NCI-H345 (cell line): ENCODE results near the gene PXYLP1.
"Not testable (repeated sequence)": the region's sequence is repeated elsewhere in the genome, so short reads cannot be mapped to it uniquely, and the experiment has no call there.

Experiments used
- DNase-seq: peaks from one replicate; lab custom pipeline; 2025; lab: John Stamatoyannopoulos, UW

The PXYLP1 gene

DNA sequence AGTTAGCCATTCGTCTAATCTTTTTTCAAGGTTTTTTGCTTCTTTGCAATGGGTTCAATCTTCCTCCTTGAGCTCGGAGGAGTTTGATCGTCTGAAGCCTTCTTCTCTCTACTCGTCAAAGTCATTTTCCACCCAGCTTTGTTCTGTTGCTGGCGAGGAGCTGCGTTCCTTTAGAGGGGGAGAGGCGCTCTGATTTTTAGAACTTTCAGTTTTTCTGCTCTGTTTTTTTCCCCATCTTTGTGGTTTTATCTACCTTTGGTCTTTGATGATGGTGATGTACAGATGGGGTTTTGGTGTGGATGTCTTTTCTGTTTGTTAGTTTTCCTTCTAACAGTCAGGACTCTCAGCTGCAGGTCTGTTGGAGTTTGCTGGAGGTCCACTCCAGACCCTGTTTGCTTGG is 68.8 kb downstream of the PXYLP1 start:
- DNase-seq: not testable (repeated sequence)

DNA sequence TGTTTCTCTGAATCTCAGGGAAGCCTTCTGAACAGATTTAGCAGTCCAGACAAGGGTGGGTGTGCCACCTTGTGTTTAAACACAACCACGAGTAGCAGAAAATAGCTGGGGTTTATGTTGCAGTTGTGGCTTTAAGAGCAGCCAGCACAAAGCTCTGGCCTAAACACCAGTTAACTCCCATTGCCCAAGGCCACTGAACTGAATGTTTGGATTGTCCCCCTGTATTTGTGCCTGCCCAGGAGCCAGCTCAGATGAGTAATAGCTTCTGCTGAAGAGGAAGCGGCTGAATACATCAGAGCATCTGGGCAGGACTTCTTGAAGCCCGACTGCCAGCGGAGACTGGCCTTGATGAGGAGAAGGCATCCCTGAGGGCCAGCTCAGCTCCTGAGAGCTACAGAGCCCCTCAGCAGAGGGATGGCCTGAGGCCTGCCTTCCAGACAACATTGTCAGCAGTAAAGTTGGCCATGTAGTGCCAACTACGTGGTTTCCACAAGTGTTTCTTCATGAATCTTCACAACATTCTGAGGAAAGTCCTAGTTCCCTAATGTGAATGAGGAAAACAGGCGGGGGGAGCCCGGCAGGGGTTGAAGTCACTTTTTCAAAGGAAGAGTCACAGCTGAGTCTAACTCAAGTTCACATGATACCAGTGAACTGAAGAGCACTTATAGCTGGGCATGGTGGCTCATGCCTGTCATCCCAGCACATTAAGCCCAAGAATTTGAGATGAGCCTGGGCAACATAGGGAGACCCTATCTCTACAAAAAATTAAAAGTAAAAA is 70.9 kb downstream of the PXYLP1 start:
- no peak for DNase-seq

DNA sequence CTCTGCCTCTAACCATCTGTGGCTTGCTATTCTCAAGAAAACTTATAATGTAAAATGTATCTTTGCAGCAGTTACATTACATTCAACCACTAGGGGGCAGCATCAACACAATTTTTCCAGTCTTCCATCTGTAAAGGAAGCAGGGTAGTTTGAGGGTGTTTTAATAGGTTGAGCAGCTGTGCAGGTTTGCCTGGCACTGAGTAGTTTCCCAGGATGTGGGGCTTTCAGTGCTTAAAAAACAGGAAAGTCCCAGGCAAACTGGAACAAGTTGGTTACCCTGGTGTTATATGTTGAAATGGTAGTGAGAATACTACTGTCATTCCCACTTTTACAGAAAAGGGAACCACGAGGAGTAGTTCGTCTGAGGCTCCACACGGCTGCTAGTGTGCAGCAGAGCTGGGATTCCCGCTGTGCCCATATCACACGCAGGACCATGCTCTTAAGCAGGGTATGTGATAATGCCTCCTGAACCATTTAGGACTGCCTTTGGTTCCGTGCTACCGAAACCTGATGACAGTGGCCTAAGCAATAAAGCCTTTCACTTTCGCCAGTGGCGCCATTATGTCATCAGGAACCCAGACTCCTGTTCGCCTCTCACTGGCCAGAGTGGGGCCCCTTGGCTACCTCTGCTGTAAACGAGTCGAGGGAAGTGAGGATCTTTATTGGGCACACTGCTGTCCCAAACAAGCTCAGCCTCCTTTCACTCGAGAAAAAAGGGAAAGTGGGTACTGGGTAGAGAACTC is 72.0 kb downstream of the PXYLP1 start:
- peak; percentile 66 for DNase-seq

DNA sequence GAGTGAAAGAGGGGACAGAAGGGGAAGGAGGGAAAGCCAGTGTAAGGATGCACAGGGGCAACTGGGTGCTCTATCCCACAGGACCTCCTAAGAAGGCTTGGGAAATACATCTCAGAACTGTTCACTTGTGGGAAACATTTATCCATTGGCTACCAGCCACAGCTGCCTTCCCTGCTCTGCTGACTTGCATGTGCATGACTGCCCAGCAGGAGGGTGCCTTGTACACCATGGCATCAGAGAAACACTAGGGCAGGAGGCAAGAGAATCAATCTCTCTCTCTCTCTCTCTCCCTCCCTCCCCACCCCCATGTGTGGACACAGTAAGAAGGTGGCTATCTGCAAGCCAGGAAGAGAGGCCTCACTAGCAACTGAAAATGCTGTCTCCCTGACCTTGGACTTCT is 73.8 kb downstream of the PXYLP1 start:
- DNase-seq: peak; percentile 20

- DNase-seq: no peak
These were observed 74.7 kb downstream of the PXYLP1 start for GRCh38 chr3:141306276-141306675.

GRCh38 chr3:141306922-141307321 is 75.3 kb downstream of the PXYLP1 start:
- DNase-seq: no peak

GRCh38 chr3:141307351-141308059 is 75.9 kb downstream of the PXYLP1 start:
- DNase-seq: no peak

DNA sequence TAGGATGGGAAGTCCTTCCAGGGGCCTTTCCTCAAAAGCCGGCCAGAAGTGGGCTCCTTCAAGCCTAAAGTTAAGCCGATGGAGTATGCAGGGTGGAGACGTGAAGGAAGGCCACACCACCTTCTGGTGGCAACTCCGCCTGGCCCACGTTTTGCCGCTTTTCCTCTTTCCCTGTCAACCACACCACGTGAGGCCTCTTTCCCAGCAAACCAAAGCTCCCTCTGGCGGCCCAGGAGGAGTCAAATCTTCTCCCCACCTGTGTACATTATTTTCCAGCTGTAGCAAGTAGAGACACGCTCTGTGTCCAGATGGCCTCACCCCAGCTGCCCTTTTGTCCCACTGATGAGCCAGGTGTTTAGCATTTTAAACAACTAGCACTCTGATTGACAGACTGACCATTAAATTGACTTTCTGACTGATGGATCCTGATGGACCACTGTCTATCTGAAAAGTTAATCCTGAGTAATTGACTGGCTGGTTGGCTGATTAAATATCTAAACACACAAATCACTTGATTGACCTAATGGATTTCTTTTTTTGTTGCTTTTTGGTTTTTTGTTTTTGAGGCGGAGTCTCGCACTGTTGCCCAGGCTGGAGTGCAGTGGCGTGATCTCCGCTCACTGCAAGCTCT is 77.1 kb downstream of the PXYLP1 start:
- DNase-seq: peak; percentile 25

DNA sequence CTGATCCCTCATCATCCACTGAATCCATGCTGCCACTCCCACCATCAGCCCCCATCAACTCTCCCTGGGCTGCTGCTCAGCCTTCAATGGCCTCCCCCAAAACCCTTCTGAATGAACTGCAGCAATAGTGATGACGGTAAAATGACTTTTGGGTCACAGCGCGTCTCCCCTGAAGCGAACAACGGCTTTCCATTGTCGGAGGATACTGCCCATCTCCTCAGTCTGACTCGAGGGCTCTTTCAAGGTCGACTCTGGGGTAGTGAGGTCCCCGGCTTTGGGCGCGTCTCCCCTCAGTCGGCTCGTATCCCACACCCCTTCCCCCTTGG is 79.5 kb downstream of the PXYLP1 start:
- DNase-seq: no peak

DNA sequence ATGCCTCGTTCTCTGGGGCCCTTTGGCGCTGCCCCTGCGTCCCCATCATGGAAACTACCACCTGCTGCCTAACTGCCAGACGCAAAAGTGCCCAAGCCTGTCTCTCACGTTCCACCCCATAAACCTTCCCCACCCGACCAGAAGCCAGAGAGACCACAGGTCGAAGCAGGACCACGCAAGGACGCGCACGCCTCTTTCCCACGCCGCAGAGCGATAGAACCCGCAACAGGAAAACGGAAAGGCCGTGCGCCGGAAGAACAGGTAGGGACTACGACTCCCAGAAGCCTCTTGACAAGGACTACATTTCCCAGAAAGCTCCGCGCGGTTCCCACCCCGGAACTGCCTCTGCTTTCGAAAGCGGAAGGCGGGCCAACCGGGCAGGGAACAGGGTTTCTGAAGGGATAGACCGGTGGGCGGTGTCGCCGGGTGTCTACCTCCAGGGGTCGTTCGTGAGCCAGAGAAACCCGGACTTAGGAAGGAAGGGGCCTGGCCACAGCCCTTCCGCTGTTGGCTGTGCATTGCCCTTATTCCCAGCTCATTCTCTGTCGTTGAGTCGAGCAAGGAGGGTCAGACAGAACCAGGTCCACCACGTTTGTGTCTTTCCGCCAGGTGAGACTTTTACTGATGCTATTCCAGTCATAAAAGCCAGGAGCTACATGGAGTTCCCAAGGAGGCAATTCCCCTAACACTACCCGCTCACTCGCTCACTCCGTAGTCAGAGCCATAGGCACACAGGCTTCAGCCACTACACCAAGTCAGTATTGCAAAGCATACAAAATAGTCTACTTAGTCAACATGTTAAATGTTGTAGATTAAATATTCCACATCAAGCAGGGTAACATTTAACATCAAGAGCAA is 80.1 kb downstream of the PXYLP1 start:
- peak; percentile 95 for DNase-seq

- DNase-seq: no peak
These were observed 80.9 kb downstream of the PXYLP1 start for GRCh38 chr3:141312354-141313092.

GRCh38 chr3:141313093-141313683 is 81.6 kb downstream of the PXYLP1 start:
- DNase-seq: no peak

- not testable (repeated sequence) for DNase-seq
These were observed 82.8 kb downstream of the PXYLP1 start for GRCh38 chr3:141314415-141314814.

DNA sequence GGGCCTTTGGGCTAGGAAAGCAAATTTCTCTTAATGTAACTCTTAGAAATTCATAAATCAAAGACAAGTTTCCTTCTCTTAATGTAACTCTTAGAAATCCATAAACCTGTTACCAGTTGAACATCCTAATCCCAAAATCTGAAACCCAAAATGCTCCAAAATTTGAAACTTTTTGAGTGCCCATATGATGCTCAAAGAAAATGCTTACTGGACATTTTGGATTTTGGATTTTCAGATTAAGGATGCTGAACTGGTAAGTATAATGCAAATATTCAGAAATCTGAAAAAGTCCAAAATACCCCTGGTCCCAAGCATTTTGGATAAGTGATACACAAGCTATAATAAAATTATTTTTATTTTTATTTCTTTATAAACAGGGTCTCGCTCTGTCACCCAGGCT is 85.2 kb downstream of the PXYLP1 start:
- DNase-seq: no peak

GRCh38 chr3:141320399-141321108 is 88.9 kb downstream of the PXYLP1 start:
- no peak for DNase-seq

DNA sequence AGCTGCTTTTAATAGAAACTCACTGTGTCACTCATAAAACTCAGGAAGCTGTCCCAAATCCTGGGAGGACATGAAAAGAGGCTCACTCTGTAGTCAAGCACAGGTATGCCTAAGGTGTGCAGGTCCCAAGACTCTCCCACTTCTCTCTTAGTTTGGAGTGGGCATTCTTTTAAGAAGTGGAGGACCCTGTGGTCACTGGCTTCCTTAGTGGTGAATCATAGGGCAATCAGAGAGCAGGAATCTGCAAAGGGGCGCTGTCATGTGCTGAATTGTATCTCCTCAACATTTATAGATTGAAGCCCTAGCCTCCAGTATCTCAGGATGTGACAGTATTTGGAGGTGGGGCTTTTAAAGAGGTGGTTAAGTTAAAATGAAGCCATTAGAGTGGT is 89.5 kb downstream of the PXYLP1 start:
- DNase-seq: no peak

DNA sequence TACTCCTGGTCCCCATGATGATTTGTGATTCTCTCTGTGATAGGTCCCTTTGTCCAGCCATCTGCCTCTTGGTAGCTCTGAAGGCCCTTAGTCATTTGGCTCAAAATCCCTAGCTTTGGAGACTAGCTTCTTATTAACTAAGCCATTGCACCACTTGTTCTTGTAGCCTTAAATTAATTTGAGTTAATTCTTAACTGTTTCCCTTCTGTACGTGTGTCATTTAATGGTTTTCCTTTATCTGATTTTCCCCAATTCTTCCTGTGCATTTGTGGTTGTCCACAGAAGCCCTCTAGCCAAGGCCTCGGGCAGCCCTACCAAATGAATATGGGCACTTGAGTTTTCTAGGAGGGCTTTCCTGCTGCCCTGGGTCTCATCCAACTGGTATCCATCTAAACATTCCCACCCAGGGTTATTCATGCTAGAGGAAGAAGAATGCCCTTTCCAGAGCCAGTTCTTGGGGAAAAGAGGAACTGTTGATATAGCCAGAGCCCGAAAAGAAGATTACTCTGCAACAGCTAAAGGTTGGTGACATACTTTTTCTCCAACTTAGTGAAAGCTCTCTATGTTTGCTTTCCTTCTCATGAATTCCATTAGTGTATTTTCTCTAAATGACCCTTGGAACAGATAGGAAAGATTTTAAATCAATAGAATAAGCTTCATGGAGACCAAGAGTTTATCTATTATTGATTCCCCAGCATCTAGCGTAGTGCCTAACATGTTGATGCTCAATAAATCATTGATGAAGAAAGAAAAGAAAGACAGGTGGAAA is 92.5 kb downstream of the PXYLP1 start:
- no peak for DNase-seq

DNA sequence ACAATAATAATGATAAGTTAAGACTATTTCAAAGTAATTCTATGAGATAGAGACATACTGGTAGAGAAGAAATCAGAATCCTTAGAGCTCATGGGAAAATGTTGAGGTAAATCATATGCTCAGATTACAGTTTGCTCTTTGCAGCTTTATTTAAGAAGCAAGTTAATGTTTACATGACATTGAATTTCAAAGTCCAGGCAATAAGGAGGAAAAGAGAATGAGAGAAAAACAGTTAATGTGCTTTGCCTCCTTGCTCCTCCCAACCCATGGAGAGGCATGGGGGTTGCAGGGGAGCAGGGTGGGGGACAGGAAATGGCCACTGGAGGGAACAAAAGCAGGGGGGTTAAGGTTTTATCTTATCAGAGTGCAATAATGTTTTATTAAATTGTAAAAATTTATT is 94.5 kb downstream of the PXYLP1 start:
- DNase-seq: no peak

DNA sequence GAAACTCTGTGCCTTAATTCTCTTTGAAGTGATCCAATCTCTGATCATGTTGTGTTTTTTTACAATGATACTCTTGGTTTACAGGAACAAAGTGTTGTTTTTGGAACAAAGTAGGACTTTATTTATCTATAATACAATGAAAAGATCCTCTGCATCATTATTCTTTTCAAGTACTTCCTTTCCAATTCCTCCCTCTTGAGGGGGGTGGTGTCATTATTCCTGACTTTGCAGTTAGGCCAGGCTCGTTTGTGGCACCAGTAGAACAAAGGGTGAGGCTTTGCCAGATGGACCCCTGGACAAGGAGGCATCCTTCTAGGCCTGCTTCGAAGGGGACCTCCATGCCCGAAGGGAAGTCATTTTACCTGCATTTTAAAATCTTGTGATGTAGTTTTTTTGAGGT is 95.0 kb downstream of the PXYLP1 start:
- no peak for DNase-seq
